ENCODE measurements around the gene FYN.

Gene FYN

GRCh38 chr6:111677249-111677990, 195.8 kb downstream of the FYN start:
- no peak overlapping the region for H3K27ac ChIP-seq (ENCODE audit: extremely low read depth, low read depth, low read length)

GRCh38 chr6:111676383-111676782, 196.9 kb downstream of the FYN start:
- Histone ChIP-seq H3K36me3 (ENCODE audit: control insufficient read depth in 2 of 2, insufficient read depth in 1 of 2, low read length in 2 of 2) (peaks cover 17 to 82% of the 10 kb centered on the region in 2 experiments), H3K9me3 (ENCODE audit: control insufficient read depth, insufficient read depth, low read depth, low read length) (no peaks in the 10 kb centered on the region), H3K27ac (ENCODE audit: extremely low read depth, low read depth, low read length) (no peak overlapping the region), H3K4me3 (ENCODE audit: low read depth, low read length) (no peak overlapping the region), H3K4me1 (ENCODE audit: control insufficient read depth, insufficient read depth, low read length) (no peaks in the 10 kb centered on the region)
- CTCF ChIA-PET: interaction anchor here (0.6 kb wide), 2 partner anchors 13 to 410 kb away, joined by 3 read pairs; no protein-coding TSS in a partner anchor
- TF ChIP-seq ZNF324 (tag by site-specific recombination; IDR thresholded peaks at IDR 0.05): no peak
- TF ChIP-seq ZNF362 (tag by site-specific recombination; IDR thresholded peaks at IDR 0.05): no peak
- TF ChIP-seq ZNF571 (tag by site-specific recombination; IDR thresholded peaks at IDR 0.05): no peak
- TF ChIP-seq, protein P1, sequence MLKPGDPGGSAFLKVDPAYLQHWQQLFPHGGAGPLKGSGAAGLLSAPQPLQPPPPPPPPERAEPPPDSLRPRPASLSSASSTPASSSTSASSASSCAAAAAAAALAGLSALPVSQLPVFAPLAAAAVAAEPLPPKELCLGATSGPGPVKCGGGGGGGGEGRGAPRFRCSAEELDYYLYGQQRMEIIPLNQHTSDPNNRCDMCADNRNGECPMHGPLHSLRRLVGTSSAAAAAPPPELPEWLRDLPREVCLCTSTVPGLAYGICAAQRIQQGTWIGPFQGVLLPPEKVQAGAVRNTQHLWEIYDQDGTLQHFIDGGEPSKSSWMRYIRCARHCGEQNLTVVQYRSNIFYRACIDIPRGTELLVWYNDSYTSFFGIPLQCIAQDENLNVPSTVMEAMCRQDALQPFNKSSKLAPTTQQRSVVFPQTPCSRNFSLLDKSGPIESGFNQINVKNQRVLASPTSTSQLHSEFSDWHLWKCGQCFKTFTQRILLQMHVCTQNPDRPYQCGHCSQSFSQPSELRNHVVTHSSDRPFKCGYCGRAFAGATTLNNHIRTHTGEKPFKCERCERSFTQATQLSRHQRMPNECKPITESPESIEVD (tag by site-specific recombination; IDR thresholded peaks at IDR 0.05): no peak
- POLR2A ChIA-PET: no interaction called here

More at GRCh38 chr6:111677249-111677990, 195.8 kb downstream of the FYN start:
- H3K36me3 ChIP-seq (ENCODE audit: control insufficient read depth in 2 of 2, insufficient read depth in 1 of 2, low read length in 2 of 2): peaks cover 17 to 82% of the 10 kb centered on the region in 2 experiments
- POLR2A ChIA-PET: no interaction called here
- H3K4me3 ChIP-seq (ENCODE audit: low read depth, low read length): no peak overlapping the region
- TF ChIP-seq, protein P2, sequence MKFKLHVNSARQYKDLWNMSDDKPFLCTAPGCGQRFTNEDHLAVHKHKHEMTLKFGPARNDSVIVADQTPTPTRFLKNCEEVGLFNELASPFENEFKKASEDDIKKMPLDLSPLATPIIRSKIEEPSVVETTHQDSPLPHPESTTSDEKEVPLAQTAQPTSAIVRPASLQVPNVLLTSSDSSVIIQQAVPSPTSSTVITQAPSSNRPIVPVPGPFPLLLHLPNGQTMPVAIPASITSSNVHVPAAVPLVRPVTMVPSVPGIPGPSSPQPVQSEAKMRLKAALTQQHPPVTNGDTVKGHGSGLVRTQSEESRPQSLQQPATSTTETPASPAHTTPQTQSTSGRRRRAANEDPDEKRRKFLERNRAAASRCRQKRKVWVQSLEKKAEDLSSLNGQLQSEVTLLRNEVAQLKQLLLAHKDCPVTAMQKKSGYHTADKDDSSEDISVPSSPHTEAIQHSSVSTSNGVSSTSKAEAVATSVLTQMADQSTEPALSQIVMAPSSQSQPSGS (tag by site-specific recombination; IDR thresholded peaks at IDR 0.05; ENCODE audit: low read depth): no peak
- no peak for TF ChIP-seq TSHZ1 (tag by site-specific recombination; IDR thresholded peaks at IDR 0.05; ENCODE audit: borderline replicate concordance)
- no peak for TF ChIP-seq ZNF341 (tag by site-specific recombination; IDR thresholded peaks at IDR 0.05; ENCODE audit: low read depth)
- TF ChIP-seq KLF16 (tag by site-specific recombination; IDR thresholded peaks at IDR 0.05): no peak
- no peaks in the 10 kb centered on the region for H3K4me1 ChIP-seq (ENCODE audit: control insufficient read depth, insufficient read depth, low read length)
- CTCF ChIA-PET: interaction anchor here (0.7 to 1.6 kb wide), 3 partner anchors 10 to 34 kb away, joined by 3 to 12 read pairs (median 3); no protein-coding TSS in a partner anchor
- no peaks in the 10 kb centered on the region for H3K9me3 ChIP-seq (ENCODE audit: control insufficient read depth, insufficient read depth, low read depth, low read length)

- H3K4me3 ChIP-seq (ENCODE audit: low read depth, low read length): no peak overlapping the region
- no peak overlapping the region for H3K27ac ChIP-seq (ENCODE audit: extremely low read depth, low read depth, low read length)
- no peaks in the 10 kb centered on the region for H3K9me3 ChIP-seq (ENCODE audit: control insufficient read depth, insufficient read depth, low read depth, low read length)
- peaks cover 17 to 86% of the 10 kb centered on the region in 2 experiments for H3K36me3 ChIP-seq (ENCODE audit: control insufficient read depth in 2 of 2, insufficient read depth in 1 of 2, low read length in 2 of 2)
- POLR2A ChIA-PET: no interaction called here
- CTCF ChIA-PET: interaction anchor here (1.1 kb wide), 1 partner anchor 368 kb away, joined by 4 read pairs; no protein-coding TSS in a partner anchor
- TF ChIP-seq PRDM1 (tag by site-specific recombination; IDR thresholded peaks at IDR 0.05) (0 out of 2 replicates have a peak, but pooled peaks have one; percentile 12), HOXA7 (CRISPR knock-in tag; IDR thresholded peaks at IDR 0.05; ENCODE audit: borderline replicate concordance) (no peak)
- H3K4me1 ChIP-seq (ENCODE audit: control insufficient read depth, insufficient read depth, low read length): no peaks in the 10 kb centered on the region
Observed at GRCh38 chr6:111674883-111675282, 198.4 kb downstream of the FYN start.

Data from HEK293 (cell line).